GM18858 (cell line): Measurements from ENCODE around the gene G0S2.
"Not testable (repeated sequence)": the region's sequence is repeated elsewhere in the genome, so short reads cannot be mapped to it uniquely, and the experiment has no call there.

Source experiments
- ATAC-seq: cut with Tn5 transposase; IDR thresholded peaks from one replicate; pipeline ENCODE4 v1.9.1; 2021; ENCODE audit not compliant: unreplicated experiment

The G0S2 gene

GRCh38 chr1:209675565-209676154, 448 bp downstream of the G0S2 start:
- no peak for ATAC-seq

- no peak for ATAC-seq
Measured at GRCh38 chr1:209678981-209679539, 3.8 kb downstream of the G0S2 start.

GRCh38 chr1:209685821-209686220, 10.6 kb downstream of the G0S2 start:
- peak; percentile 55 for ATAC-seq

GRCh38 chr1:209686322-209686721, 11.1 kb downstream of the G0S2 start:
- no peak for ATAC-seq

- no peak for ATAC-seq
Measured at GRCh38 chr1:209688746-209689234, 13.6 kb downstream of the G0S2 start.

- no peak for ATAC-seq
Measured at GRCh38 chr1:209689477-209689876, 14.3 kb downstream of the G0S2 start.

- no peak for ATAC-seq
Measured at GRCh38 chr1:209691237-209691636, 16.0 kb downstream of the G0S2 start.

- ATAC-seq = no peak
Measured at GRCh38 chr1:209692296-209692695, 17.1 kb downstream of the G0S2 start.

GRCh38 chr1:209692745-209693504, 17.7 kb downstream of the G0S2 start:
- ATAC-seq = peak; percentile 71

GRCh38 chr1:209696673-209697072, 21.5 kb downstream of the G0S2 start:
- no peak for ATAC-seq

- no peak for ATAC-seq
Measured at GRCh38 chr1:209697126-209697525, 21.9 kb downstream of the G0S2 start.

GRCh38 chr1:209700686-209701085, 25.5 kb downstream of the G0S2 start:
- ATAC-seq = not testable (repeated sequence)

GRCh38 chr1:209702832-209703231, 27.6 kb downstream of the G0S2 start:
- no peak for ATAC-seq

GRCh38 chr1:209703834-209704504, 28.8 kb downstream of the G0S2 start:
- ATAC-seq = peak; percentile 47

- ATAC-seq = no peak
Measured at GRCh38 chr1:209704584-209704983, 29.4 kb downstream of the G0S2 start, which contains the start of gene HSD11B1. Gene HSD11B1 (plus strand): TSS chr1:209704846. CDS start chr1:209704943, 97 bp downstream.

- ATAC-seq = no peak
Measured at GRCh38 chr1:209705033-209705598, 29.9 kb downstream of the G0S2 start.

GRCh38 chr1:209706622-209707021, 31.4 kb downstream of the G0S2 start:
- no peak for ATAC-seq

GRCh38 chr1:209707308-209707707, 32.1 kb downstream of the G0S2 start:
- ATAC-seq = no peak

GRCh38 chr1:209708297-209708696, 33.1 kb downstream of the G0S2 start:
- no peak for ATAC-seq

- no peak for ATAC-seq
Measured at GRCh38 chr1:209710093-209710492, 34.9 kb downstream of the G0S2 start.

GRCh38 chr1:209710847-209711246, 35.6 kb downstream of the G0S2 start:
- ATAC-seq = no peak
